Fibroblast of mammary gland (primary cell): Measurements from ENCODE around the gene SOWAHC.
A peak's percentile ranks its signal among the peaks of the same experiment; 100 is the strongest.
"Not testable (repeated sequence)": the region's sequence is repeated elsewhere in the genome, so short reads cannot be mapped to it uniquely, and the experiment has no call there.

Source experiments
- DNase-seq: peaks from one replicate; pipeline ENCODE4 v3.0.0-alpha.2; 2010; ENCODE audit warnings: low read depth
- H3K4me3 ChIP-seq: 2 replicates; pipeline ENCODE4 v1.5.1; 2011; ENCODE audit warnings: low read depth, mild to moderate bottlenecking, low read length, moderate library complexity; ENCODE audit not compliant: control insufficient read depth
- TF ChIP-seq, protein P1 (sequence below): conservative IDR thresholded peaks from 2 replicates; pipeline ENCODE4 v1.5.1; 2011; ENCODE audit warnings: low read depth, low read length, inconsistent platforms; ENCODE audit not compliant: control insufficient read depth, insufficient read depth

The SOWAHC gene

DNA sequence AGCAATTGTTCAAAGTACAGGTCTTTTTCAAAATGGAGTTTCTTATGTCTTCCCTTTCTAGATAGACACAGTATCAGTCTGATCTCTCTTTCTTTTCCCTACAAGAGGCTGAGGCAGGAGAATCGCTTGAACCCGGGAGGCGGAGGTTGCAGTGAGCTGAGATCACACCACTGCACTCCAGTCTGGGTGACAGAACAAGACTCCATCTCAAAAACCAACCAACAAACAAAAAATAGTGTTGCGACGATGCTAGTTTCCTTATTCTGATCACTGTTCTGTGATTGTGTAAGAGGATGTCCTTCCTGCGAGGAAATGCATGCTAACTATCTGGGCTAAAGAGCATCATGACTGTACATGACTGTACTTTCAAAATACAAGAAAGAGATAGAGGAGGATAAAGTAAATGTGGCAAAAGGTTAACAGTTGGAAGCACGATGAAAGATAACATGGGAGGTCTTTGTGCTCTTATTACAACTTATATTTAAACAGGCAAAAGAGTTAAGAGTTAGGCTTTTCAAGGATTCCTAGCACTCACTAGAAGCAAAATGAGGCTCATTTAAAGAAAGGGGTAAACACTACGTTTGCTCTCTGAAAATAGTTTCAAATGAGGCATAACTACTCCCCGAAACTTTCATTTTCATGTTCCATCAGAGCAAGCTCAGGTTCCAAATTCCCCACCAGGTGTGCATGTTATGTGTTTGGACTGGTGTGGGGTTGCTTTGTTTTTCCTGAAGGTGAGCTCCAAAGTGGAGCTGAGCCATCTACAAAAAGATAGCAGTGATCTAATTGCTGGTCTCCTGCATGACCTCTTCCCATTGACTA lies 23.8 kb downstream of the SOWAHC start:
- DNase-seq = peak; percentile 77
- no peak overlapping the region for H3K4me3 ChIP-seq
- TF ChIP-seq, protein P1, sequence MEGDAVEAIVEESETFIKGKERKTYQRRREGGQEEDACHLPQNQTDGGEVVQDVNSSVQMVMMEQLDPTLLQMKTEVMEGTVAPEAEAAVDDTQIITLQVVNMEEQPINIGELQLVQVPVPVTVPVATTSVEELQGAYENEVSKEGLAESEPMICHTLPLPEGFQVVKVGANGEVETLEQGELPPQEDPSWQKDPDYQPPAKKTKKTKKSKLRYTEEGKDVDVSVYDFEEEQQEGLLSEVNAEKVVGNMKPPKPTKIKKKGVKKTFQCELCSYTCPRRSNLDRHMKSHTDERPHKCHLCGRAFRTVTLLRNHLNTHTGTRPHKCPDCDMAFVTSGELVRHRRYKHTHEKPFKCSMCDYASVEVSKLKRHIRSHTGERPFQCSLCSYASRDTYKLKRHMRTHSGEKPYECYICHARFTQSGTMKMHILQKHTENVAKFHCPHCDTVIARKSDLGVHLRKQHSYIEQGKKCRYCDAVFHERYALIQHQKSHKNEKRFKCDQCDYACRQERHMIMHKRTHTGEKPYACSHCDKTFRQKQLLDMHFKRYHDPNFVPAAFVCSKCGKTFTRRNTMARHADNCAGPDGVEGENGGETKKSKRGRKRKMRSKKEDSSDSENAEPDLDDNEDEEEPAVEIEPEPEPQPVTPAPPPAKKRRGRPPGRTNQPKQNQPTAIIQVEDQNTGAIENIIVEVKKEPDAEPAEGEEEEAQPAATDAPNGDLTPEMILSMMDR = no peak

DNA sequence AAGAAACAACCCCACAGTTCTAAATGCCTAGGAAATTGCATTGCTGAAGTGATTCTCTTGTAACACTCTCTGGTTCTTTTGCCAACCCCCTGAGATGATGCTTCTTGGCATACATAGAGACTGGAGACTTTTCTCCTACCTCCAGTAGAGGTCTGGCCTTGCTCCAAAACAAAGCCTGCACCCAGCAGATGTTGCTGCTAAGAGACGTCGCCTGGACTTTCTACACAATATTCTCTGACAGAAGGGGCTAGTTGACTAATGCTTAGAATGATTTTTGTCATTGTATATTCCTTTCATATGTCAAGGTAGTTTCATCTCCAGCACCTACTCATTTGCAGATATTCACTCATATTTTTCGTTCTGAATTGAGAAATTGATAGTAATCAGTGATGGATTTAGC lies 24.6 kb downstream of the SOWAHC start:
- TF ChIP-seq, protein P1 = no peak
- DNase-seq = peak; percentile 66
- H3K4me3 ChIP-seq = no peak overlapping the region

DNA sequence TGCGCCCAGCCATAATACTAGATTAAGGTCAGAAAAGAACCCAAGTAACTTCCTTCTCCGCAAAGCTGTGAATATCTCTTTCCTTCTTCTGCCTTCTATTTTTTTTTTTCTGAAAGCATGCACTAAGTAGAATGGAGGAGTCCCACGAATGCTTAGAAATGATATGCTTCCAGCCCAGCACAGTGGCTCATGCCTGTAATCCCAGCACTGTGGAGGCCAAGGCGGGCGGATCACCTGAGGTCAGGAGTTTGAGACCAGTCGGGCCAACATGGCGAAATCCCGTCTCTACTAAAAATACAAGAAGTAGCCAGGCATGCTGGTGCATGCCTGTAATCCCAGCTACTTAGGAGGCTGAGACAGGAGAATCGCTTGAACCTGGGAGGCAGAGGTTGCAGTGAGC lies 25.8 kb downstream of the SOWAHC start:
- not testable (repeated sequence) for H3K4me3 ChIP-seq, DNase-seq

DNA sequence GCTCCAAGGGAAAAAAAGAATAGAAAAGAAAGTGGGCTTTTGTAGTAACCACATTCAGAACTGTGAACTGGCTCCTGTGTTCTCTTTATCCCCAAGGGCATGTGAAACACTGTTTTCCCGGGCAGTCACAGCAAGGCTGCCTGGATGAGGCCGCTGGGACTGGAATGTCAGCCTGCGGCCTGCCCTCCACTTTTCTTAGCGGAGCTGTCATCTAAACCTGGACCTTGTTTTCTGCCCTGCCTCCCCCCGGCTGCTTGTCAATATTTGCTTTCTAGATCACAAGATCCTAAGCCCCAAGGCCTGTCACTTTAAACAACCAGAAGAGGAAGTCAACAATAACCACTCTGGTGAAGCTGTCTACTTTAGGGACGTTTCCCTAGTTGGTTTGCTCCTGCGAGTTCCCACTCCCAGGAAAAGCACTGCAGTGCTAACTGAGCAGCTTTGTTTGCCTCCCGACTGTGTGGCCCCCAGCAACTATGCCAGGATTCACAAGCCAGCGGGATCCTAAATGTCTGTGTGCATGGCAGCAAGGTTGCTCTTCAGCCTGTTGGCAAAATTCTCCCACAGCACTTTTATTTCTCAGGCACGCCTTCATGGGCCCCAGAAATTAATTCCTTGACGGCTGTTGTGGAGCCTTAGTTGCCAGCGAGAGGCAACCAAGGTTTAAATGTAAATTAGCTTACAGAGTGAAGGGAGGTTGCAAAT lies 30.6 kb downstream of the SOWAHC start:
- no peak overlapping the region for H3K4me3 ChIP-seq
- TF ChIP-seq, protein P1 = no peak
- no peak for DNase-seq

DNA sequence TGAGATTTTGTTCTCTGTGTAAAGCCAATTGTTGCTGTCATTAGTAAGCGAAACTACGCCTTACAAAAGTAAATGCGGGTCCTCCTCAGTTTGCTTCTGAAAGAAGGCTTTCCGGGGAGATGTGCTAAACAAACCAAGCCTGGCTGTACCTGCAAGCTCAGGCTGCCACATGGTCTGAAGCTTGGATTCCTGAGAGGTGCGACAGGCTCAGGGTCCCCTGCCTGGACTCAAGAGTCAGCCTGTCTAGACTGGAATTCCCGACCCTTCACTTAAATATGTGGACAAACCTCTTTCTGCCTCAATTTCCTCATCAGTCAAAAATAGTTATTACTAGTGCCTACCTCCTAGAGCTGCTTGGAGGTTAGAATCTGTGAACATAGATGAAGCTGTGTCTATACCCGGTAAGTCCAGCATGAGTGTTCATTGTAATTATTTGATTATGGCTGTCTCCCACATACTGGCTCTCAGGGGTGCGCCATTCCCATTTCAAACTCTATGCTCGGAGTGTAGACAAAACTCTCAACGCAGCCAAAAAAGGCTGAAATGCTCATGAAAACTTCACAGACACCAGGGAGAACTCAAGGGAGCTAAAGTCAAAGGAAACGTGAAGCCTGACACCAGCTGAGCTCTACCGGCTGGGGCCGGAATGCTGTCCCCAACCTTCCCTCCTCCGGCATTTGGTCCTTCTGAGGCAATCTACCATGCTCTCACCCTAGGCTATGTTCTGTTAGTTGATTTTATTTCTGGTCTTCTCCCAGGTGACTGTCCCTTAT lies 31.4 kb downstream of the SOWAHC start:
- TF ChIP-seq, protein P1 = no peak

DNA sequence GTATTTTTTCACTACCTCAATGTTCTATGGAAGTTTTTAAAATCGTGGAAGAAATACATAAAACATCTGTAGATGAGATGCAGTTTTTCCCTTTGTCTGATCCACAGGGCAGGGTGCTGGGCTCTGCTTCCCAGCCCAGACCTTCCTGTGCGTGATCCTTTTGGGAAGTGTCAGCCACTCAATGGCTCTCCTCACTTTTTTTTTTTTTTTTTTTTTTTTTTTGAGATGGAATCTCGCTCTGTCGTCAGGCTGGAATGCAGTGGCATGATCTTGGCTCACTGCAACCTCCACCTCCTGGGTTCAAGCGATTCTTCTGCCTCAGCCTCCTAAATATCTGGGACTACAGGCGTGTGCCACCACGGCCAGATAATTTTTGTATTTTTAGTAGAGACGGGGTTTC lies 32.8 kb downstream of the SOWAHC start:
- no peak for DNase-seq
- TF ChIP-seq, protein P1 = no peak
- H3K4me3 ChIP-seq = no peak overlapping the region

More for the DNA sequence above, 31.4 kb downstream of the SOWAHC start:
- no peak overlapping the region for H3K4me3 ChIP-seq
- no peak for DNase-seq
